Astrocyte (in vitro differentiated cells and primary cell): ENCODE measurements around the gene RIOK3. TPM values are rescaled to one million over a fixed set of nuclear protein-coding genes. Genes with fewer than 3 reads are reported as not detected.

Experiments
- DNase-seq: peaks from one replicate; pipeline ENCODE4 v3.0.0-alpha.2; 2010; ENCODE audit warnings: low read depth
- FAIRE-seq: peaks from 2 replicates; lab custom pipeline; 2011; peaks lifted over from hg19 to GRCh38; lab: Jason Lieb, UNC
- H2AFZ ChIP-seq: 2 replicates; pipeline ENCODE4 v1.6.0; 2012; ENCODE audit warnings: low read depth, low read length, inconsistent platforms
- H3K27ac ChIP-seq: 2 replicates; pipeline ENCODE4 v1.5.1; 2011; ENCODE audit warnings: low read depth, low read length, inconsistent platforms
- H3K27me3 ChIP-seq: 2 replicates; pipeline ENCODE4 v1.6.0; 2011; ENCODE audit warnings: low read length, inconsistent platforms; ENCODE audit not compliant: insufficient read depth
- H3K36me3 ChIP-seq: 2 replicates; pipeline ENCODE4 v1.5.1; 2011; ENCODE audit warnings: low read length, inconsistent platforms; ENCODE audit not compliant: insufficient read depth
- H3K4me1 ChIP-seq: 2 replicates; pipeline ENCODE4 v1.5.1; 2011; ENCODE audit warnings: low read length, inconsistent platforms; ENCODE audit not compliant: insufficient read depth
- H3K4me2 ChIP-seq: 2 replicates; pipeline ENCODE4 v1.6.0; 2012; ENCODE audit warnings: low read length, inconsistent platforms
- H3K4me3 ChIP-seq: 2 replicates; pipeline ENCODE4 v1.5.1; 2011; ENCODE audit warnings: low read depth, mild to moderate bottlenecking, low read length, inconsistent platforms; ENCODE audit not compliant: insufficient read depth
- H3K79me2 ChIP-seq: 2 replicates; pipeline ENCODE4 v1.6.0; 2012; ENCODE audit warnings: mild to moderate bottlenecking, low read length, inconsistent platforms; ENCODE audit not compliant: insufficient read depth
- H3K9ac ChIP-seq: 2 replicates; pipeline ENCODE4 v1.6.0; 2012; ENCODE audit warnings: mild to moderate bottlenecking, low read length, inconsistent platforms
- H3K9me3 ChIP-seq: 2 replicates; pipeline ENCODE4 v1.5.1; 2012; ENCODE audit warnings: low read depth, mild to moderate bottlenecking, low read length, inconsistent platforms; ENCODE audit not compliant: insufficient read depth
- H4K20me1 ChIP-seq: 2 replicates; pipeline ENCODE4 v1.6.0; 2012; ENCODE audit warnings: low read length, inconsistent platforms; ENCODE audit not compliant: insufficient read depth
- H3K27ac Mint-ChIP-seq: one replicate; pipeline ENCODE4 v1.8.0; 2021; ENCODE audit warnings: mild to moderate bottlenecking, mixed read lengths; ENCODE audit not compliant: unreplicated experiment
- H3K27me3 Mint-ChIP-seq: one replicate; pipeline ENCODE4 v1.8.0; 2021; ENCODE audit warnings: low read depth, mixed read lengths; ENCODE audit not compliant: unreplicated experiment
- H3K36me3 Mint-ChIP-seq: one replicate; pipeline ENCODE4 v1.8.0; 2021; ENCODE audit warnings: low read depth, mixed read lengths; ENCODE audit not compliant: unreplicated experiment
- H3K4me1 Mint-ChIP-seq: one replicate; pipeline ENCODE4 v1.8.0; 2021; ENCODE audit warnings: low read depth, mixed read lengths; ENCODE audit not compliant: unreplicated experiment
- H3K4me3 Mint-ChIP-seq: one replicate; pipeline ENCODE4 v1.8.0; 2021; ENCODE audit warnings: mild to moderate bottlenecking, moderate library complexity, mixed read lengths; ENCODE audit not compliant: unreplicated experiment
- H3K9me3 Mint-ChIP-seq: one replicate; pipeline ENCODE4 v1.8.0; 2021; ENCODE audit warnings: mild to moderate bottlenecking, mixed read lengths; ENCODE audit not compliant: unreplicated experiment
- CTCF ChIP-seq: IDR thresholded peaks from 2 replicates; pipeline ENCODE4 v1.5.1; 2011; ENCODE audit warnings: low read depth, mild to moderate bottlenecking, inconsistent platforms, low read length, moderate library complexity; ENCODE audit not compliant: insufficient read depth
- EZH2 ChIP-seq: IDR thresholded peaks from 2 replicates; pipeline ENCODE4 v1.6.1; 2012; ENCODE audit warnings: mild to moderate bottlenecking, low read length, inconsistent platforms; ENCODE audit not compliant: insufficient read depth
- total RNA-seq: library from RNA; stranded (reverse); gene quantifications from 2 replicates; pipeline ENCODE4 v1.2.1, GENCODE V29; 2021

Gene RIOK3
- total RNA-seq, 1 donor from 2014 or later = 96.0 TPM

GRCh38 chr18:23415515-23415914, 37.6 kb upstream of the RIOK3 start:
- no peak for TF ChIP-seq CTCF
- no peak for TF ChIP-seq EZH2
- H3K4me1 Mint-ChIP-seq = peaks cover 4% of the 10 kb centered on the region
- Histone ChIP-seq H3K36me3 (no peaks in the 10 kb centered on the region), H3K9ac (no peak overlapping the region), H3K79me2 (no peaks in the 10 kb centered on the region), H3K9me3 (no peaks in the 10 kb centered on the region), H3K4me1 (no peaks in the 10 kb centered on the region), H3K27ac (no peak overlapping the region), H3K4me3 (no peak overlapping the region), H4K20me1 (no peaks in the 10 kb centered on the region), H2AFZ (no peak overlapping the region), H3K4me2 (no peak overlapping the region), H3K27me3 (no peaks in the 10 kb centered on the region)
- no peak overlapping the region for H3K27ac Mint-ChIP-seq
- no peak for DNase-seq
- no peaks in the 10 kb centered on the region for H3K27me3 Mint-ChIP-seq
- no peak for FAIRE-seq
- H3K9me3 Mint-ChIP-seq = no peaks in the 10 kb centered on the region
- H3K4me3 Mint-ChIP-seq = no peak overlapping the region
- H3K36me3 Mint-ChIP-seq = peaks cover 7% of the 10 kb centered on the region

- Histone ChIP-seq H3K9ac (no peak overlapping the region), H3K79me2 (no peaks in the 10 kb centered on the region), H3K36me3 (no peaks in the 10 kb centered on the region), H3K27ac (no peak overlapping the region), H3K27me3 (no peaks in the 10 kb centered on the region), H2AFZ (no peak overlapping the region), H3K9me3 (no peaks in the 10 kb centered on the region), H3K4me3 (no peak overlapping the region), H3K4me1 (no peaks in the 10 kb centered on the region), H3K4me2 (no peak overlapping the region), H4K20me1 (no peaks in the 10 kb centered on the region)
- TF ChIP-seq EZH2 = no peak
- no peak for TF ChIP-seq CTCF
- H3K9me3 Mint-ChIP-seq = no peaks in the 10 kb centered on the region
- H3K4me1 Mint-ChIP-seq = peaks cover 2% of the 10 kb centered on the region
- no peak overlapping the region for H3K4me3 Mint-ChIP-seq
- no peak for FAIRE-seq
- DNase-seq = no peak
- peaks cover 7% of the 10 kb centered on the region for H3K36me3 Mint-ChIP-seq
- H3K27ac Mint-ChIP-seq = no peak overlapping the region
- no peaks in the 10 kb centered on the region for H3K27me3 Mint-ChIP-seq
Observed at GRCh38 chr18:23416298-23416697, 36.8 kb upstream of the RIOK3 start.

GRCh38 chr18:23421277-23421676, 31.8 kb upstream of the RIOK3 start:
- H3K4me3 ChIP-seq = no peak overlapping the region
- FAIRE-seq (no peak), DNase-seq (no peak)
- Mint-ChIP-seq H3K36me3 (peaks cover 5% of the 10 kb centered on the region), H3K27me3 (no peaks in the 10 kb centered on the region), H3K9me3 (no peaks in the 10 kb centered on the region), H3K4me3 (no peak overlapping the region), H3K27ac (no peak overlapping the region), H3K4me1 (peaks cover 11% of the 10 kb centered on the region)
- H3K36me3 ChIP-seq = no peaks in the 10 kb centered on the region
- H2AFZ ChIP-seq = no peak overlapping the region
- H3K9ac ChIP-seq = no peak overlapping the region
- peaks cover 19% of the 10 kb centered on the region for H4K20me1 ChIP-seq
- no peak overlapping the region for H3K4me2 ChIP-seq
- H3K79me2 ChIP-seq = no peaks in the 10 kb centered on the region
- H3K9me3 ChIP-seq = no peaks in the 10 kb centered on the region
- TF ChIP-seq EZH2 (no peak), CTCF (no peak)
- H3K27ac ChIP-seq = no peak overlapping the region
- no peaks in the 10 kb centered on the region for H3K27me3 ChIP-seq
- H3K4me1 ChIP-seq = peaks cover 5% of the 10 kb centered on the region
